Mesodermal cell (in vitro differentiated cells): ENCODE results near the gene GAP43. TPM values are rescaled to one million over a fixed set of nuclear protein-coding genes. Genes with fewer than 3 reads are reported as not detected.

ENCODE experiments used
- H3K27ac ChIP-seq: 2 replicates; pipeline ENCODE4 v1.7.0; 2013; ENCODE audit warnings: mild to moderate bottlenecking, low read depth, low read length, moderate library complexity; ENCODE audit not compliant: severe bottlenecking
- H3K36me3 ChIP-seq: 2 replicates; pipeline ENCODE4 v1.7.1; 2013; ENCODE audit warnings: mild to moderate bottlenecking, low read length, moderate library complexity; ENCODE audit not compliant: control insufficient read depth, insufficient read depth
- H3K4me1 ChIP-seq: one replicate; pipeline ENCODE4 v1.7.1; 2013; ENCODE audit warnings: mild to moderate bottlenecking, low read length; ENCODE audit not compliant: insufficient read depth, control insufficient read depth, poor library complexity, severe bottlenecking
- H3K4me3 ChIP-seq: 2 replicates; pipeline ENCODE4 v1.7.0; 2013; ENCODE audit warnings: low read length, control low read depth, mild to moderate bottlenecking; ENCODE audit not compliant: insufficient read depth, poor library complexity, severe bottlenecking; ENCODE audit errors: extremely low read depth
- H3K9me3 ChIP-seq: 2 replicates; pipeline ENCODE4 v1.7.1; 2013; ENCODE audit warnings: mild to moderate bottlenecking, low read length, moderate library complexity; ENCODE audit not compliant: control insufficient read depth
- WGBS, 2 experiments: methylation state at CpG; one replicate each; pipeline ENCODE4 v1.1.5; 2013; ENCODE audit warnings: missing lambda C conversion rate in 2 of 2; ENCODE audit not compliant: insufficient coverage in 2 of 2; 5-methylcytosine and 5-hydroxymethylcytosine counted together
- polyA plus RNA-seq, 2 experiments: library from polyadenylated mRNA; stranded (reverse); fragments of 50-300 nt; gene quantifications; one replicate each; pipeline ENCODE4 v1.2.3, GENCODE V29; 2013

GAP43 gene, protein sequence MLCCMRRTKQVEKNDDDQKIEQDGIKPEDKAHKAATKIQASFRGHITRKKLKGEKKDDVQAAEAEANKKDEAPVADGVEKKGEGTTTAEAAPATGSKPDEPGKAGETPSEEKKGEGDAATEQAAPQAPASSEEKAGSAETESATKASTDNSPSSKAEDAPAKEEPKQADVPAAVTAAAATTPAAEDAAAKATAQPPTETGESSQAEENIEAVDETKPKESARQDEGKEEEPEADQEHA
- polyA plus RNA-seq (2013, experiment 1 of 2): 53.7 TPM
- 44.8 TPM for polyA plus RNA-seq (2013, experiment 2 of 2)

DNA sequence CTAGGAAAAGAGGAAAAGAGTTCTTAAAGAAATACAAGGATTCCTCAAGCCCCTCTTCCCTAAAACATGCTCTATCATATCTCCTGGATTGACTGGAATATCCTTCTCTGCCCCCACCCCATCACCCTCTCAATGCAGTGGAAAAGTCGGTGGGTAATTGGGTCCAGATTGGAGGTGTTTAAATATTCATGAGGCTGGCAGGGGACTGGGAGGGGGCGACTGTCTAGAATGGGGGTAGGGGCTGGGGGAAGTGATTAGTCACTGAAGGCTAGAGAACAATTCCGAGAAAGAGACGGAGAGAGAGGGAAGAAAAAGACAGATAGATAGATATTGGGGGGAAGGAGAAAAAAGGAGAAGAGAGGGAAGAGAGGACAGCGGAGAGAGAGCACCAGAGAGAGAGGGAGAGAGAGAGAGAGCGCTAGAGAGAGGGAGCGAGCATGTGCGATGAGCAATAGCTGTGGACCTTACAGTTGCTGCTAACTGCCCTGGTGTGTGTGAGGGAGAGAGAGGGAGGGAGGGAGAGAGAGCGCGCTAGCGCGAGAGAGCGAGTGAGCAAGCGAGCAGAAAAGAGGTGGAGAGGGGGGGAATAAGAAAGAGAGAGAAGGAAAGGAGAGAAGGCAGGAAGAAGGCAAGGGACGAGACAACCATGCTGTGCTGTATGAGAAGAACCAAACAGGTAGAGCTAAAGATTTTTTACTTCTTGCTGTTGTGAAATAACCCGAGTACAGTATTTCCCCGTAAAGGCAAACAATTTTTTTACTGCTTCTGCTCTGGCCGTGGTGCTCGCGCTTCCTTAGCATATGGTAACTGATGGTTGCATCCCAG, at the start of gene GAP43:
GAP43 (plus strand) TSS at position 467 of the 825 bp plus-strand sequence; CDS start at position 647, 180 bp downstream.
- peak within 1 kb of the TSS; percentile 37 for H3K4me3 ChIP-seq
- WGBS, 2 experiments: 1% methylated on average over 15 to 19 of the region's 20 CpGs
- no peaks in the 10 kb centered on the region for H3K9me3 ChIP-seq
- peak within 1 kb of the TSS; percentile 71 for H3K27ac ChIP-seq
- H3K36me3 ChIP-seq: no peaks in the 10 kb centered on the region
- H3K4me1 ChIP-seq: peaks cover 23% of the 10 kb centered on the region

- H3K4me3 ChIP-seq: no peak overlapping the region
- no peak overlapping the region for H3K27ac ChIP-seq
- no peaks in the 10 kb centered on the region for H3K36me3 ChIP-seq
- WGBS, 2 experiments: 86 to 88% methylated on average over 3 of the region's 4 CpGs
- peaks cover 15% of the 10 kb centered on the region for H3K4me1 ChIP-seq
- H3K9me3 ChIP-seq: no peaks in the 10 kb centered on the region
Measured at GRCh38 chr3:115576325-115576875, 46.9 kb upstream of the GAP43 start.

DNA sequence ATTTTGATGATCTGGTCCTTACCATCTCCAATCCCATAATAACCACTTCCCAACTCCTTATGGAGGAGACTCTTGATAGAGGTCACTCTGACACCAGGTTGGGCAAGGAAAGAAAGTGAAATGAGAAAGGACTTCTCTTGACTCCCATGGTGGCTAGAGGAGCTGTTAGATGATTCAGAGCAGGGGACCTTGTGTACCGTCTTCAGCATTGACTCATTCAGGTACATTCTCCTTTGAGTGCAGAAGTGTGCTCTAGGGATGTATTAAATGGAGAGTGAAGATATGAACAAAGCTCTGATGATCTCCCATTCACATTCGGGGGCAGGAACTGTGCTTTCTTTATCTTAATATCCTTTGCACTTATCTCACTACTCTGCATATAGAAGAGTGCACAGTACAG, 46.3 kb upstream of the GAP43 start:
- Histone ChIP-seq H3K4me1 (peaks cover 21% of the 10 kb centered on the region), H3K9me3 (no peaks in the 10 kb centered on the region), H3K4me3 (no peak overlapping the region), H3K36me3 (no peaks in the 10 kb centered on the region), H3K27ac (no peak overlapping the region)
- WGBS, 2 experiments: 80 to 92% methylated on average over 1 of the region's 2 CpGs

GRCh38 chr3:115578331-115578730, 45.0 kb upstream of the GAP43 start:
- 70 to 88% methylated on average over 1 of the region's 1 CpG for WGBS, 2 experiments
- H3K4me1 ChIP-seq: peaks cover 21% of the 10 kb centered on the region
- no peaks in the 10 kb centered on the region for H3K36me3 ChIP-seq
- H3K27ac ChIP-seq: no peak overlapping the region
- no peak overlapping the region for H3K4me3 ChIP-seq
- H3K9me3 ChIP-seq: no peaks in the 10 kb centered on the region

DNA sequence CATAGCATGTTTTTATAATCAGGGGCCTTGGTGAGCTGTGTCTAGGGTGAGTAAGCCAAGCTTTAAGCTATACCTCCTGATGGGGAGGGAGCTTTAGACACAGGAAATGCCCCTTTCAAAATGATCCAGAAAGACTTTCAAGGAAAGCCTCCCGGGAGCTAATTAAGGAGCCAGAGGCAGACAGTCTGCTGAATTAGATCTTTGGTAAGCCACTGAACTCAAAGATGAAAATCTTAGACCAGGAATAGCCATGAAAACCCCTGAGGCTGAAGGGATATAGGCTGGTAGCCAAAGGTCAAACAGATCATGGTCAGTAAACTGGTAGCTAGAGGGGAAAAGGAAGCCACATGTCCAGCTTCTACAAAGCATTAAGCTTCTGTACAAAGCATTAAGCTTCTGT, 42.7 kb upstream of the GAP43 start:
- WGBS, 2 experiments: 64 to 71% methylated on average over 1 of the region's 1 CpG
- no peaks in the 10 kb centered on the region for H3K9me3 ChIP-seq
- H3K4me1 ChIP-seq: peaks cover 21% of the 10 kb centered on the region
- no peaks in the 10 kb centered on the region for H3K36me3 ChIP-seq
- H3K4me3 ChIP-seq: no peak overlapping the region
- H3K27ac ChIP-seq: peak overlapping the region; percentile 70

DNA sequence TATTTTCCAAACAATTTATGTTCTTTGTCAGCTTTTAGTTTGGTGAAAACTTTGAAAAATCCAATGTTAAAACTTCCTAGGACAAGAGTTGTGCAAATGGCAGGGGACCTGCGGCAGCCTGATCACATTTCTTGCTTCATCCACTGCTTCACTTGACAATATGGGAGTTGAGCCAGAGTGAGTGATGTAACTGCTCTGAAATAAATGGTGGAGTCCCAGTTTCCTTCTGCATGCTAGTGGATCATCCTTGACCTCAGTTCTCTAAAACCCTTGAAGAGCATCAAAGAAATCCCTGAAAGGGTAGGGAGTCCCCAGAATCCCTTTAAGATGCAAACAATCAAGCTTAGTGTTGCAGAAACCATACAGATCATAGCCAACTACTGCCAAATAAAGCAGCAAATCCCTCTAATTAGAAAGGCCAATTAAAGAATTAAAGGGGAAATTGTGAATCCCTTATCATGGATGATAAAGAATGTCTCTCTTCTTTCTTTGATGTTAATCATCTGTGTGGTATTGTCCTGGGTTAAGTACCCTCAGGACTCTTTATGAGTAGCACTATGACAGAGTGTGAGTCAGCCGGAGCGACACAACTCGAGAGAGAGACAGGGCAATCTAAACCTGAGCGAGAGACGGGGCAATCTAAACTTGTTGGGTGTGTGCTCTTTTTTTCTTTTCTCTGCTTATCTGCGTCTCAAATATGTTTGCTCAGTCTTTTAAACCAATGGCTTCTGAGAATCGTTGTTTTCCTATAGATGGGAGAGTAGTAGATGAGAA, 41.8 kb upstream of the GAP43 start:
- WGBS, 2 experiments: 80 to 87% methylated on average over 5 to 6 of the region's 8 CpGs
- H3K27ac ChIP-seq: peak overlapping the region; percentile 70

GRCh38 chr3:115588201-115589115, 34.9 kb upstream of the GAP43 start:
- no peaks in the 10 kb centered on the region for H3K4me1 ChIP-seq
- H3K4me3 ChIP-seq: no peak overlapping the region
- no peak overlapping the region for H3K27ac ChIP-seq
- no peaks in the 10 kb centered on the region for H3K36me3 ChIP-seq
- H3K9me3 ChIP-seq: peaks cover 3% of the 10 kb centered on the region
- 79 to 81% methylated on average over 3 to 5 of the region's 5 CpGs for WGBS, 2 experiments

More for the DNA sequence above, 41.8 kb upstream of the GAP43 start:
- Histone ChIP-seq H3K4me3 (no peak overlapping the region), H3K36me3 (no peaks in the 10 kb centered on the region), H3K4me1 (peaks cover 21% of the 10 kb centered on the region), H3K9me3 (no peaks in the 10 kb centered on the region)

- H3K4me1 ChIP-seq: no peaks in the 10 kb centered on the region
- 95 to 100% methylated on average over 2 of the region's 3 CpGs for whole genome bisulfite sequencing, 2 experiments
- H3K4me3 ChIP-seq: no peak overlapping the region
- H3K27ac ChIP-seq: no peak overlapping the region
- H3K9me3 ChIP-seq: peaks cover 24% of the 10 kb centered on the region
- no peaks in the 10 kb centered on the region for H3K36me3 ChIP-seq
Measured at GRCh38 chr3:115590873-115591272, 32.4 kb upstream of the GAP43 start.

- Histone ChIP-seq H3K9me3 (peaks cover 24% of the 10 kb centered on the region), H3K36me3 (no peaks in the 10 kb centered on the region), H3K27ac (no peak overlapping the region), H3K4me1 (no peaks in the 10 kb centered on the region), H3K4me3 (no peak overlapping the region)
- no CpG with 5 or more reads among the region's 2 CpGs for WGBS, 2 experiments
Measured at GRCh38 chr3:115595611-115596275, 27.6 kb upstream of the GAP43 start.
